A673 (cell line): ENCODE data around the gene DDR1. TPM values are rescaled to one million over a fixed set of nuclear protein-coding genes. Genes with fewer than 3 reads are reported as not detected.

Experiments
- BruUV-seq: library from RNA; stranded (reverse); fragments of 400-500 nt; replicated peaks from 2 replicates; lab custom pipeline; 2021; lab: Mats Ljungman, UMichigan
- CTCF ChIA-PET: fragments of 300-600 bp; sonication (Branson Sonifier 250); formaldehyde crosslinking; loops from one replicate; lab custom pipeline; 2022; ENCODE audit warnings: antibody characterized with exemption; lab: Charles Lee
- POLR2A ChIA-PET: fragments of 300-600 bp; sonication (Branson Sonifier 250); formaldehyde crosslinking; loops from one replicate; lab custom pipeline; 2022; ENCODE audit warnings: antibody characterized with exemption; ENCODE audit not compliant: low non-redundant PET; lab: Charles Lee
- DNase-seq: peaks from one replicate; pipeline ENCODE4 v3.0.0-alpha.2; 2015; ENCODE audit warnings: low spot score
- H3K27ac ChIP-seq: fragments of 200-600 bp; sonication (generic); 2 replicates; pipeline ENCODE4 v1.5.1; 2016; ENCODE audit warnings: mixed run types, low read depth, mild to moderate bottlenecking, mixed read lengths, antibody characterized with exemption, low read length; ENCODE audit not compliant: poor library complexity, severe bottlenecking
- H3K27me3 ChIP-seq: fragments of 200-600 bp; sonication (generic); replicated peaks from 2 replicates; pipeline ENCODE4 v1.6.1; 2017; ENCODE audit warnings: mixed run types, low read depth, mild to moderate bottlenecking, mixed read lengths, antibody characterized with exemption, low read length; ENCODE audit not compliant: insufficient read depth, poor library complexity
- H3K36me3 ChIP-seq: fragments of 200-600 bp; sonication (generic); 2 replicates; pipeline ENCODE4 v1.6.1; 2016; ENCODE audit warnings: mixed run types, mild to moderate bottlenecking, mixed read lengths, antibody characterized with exemption, low read length; ENCODE audit not compliant: insufficient read depth, poor library complexity, severe bottlenecking
- H3K4me1 ChIP-seq: fragments of 200-600 bp; sonication (generic); 2 replicates; pipeline ENCODE4 v1.6.1; 2017; ENCODE audit warnings: mixed run types, mild to moderate bottlenecking, mixed read lengths, antibody characterized with exemption, low read length; ENCODE audit not compliant: insufficient read depth, poor library complexity, severe bottlenecking
- H3K4me3 ChIP-seq: fragments of 200-600 bp; sonication (generic); 2 replicates; pipeline ENCODE4 v1.5.1; 2016; ENCODE audit warnings: low read depth, mixed run types, mild to moderate bottlenecking, mixed read lengths, low read length; ENCODE audit not compliant: poor library complexity, severe bottlenecking
- H3K9me3 ChIP-seq: fragments of 200-600 bp; sonication (generic); 2 replicates; pipeline ENCODE4 v1.6.1; 2016; ENCODE audit warnings: mixed run types, low read depth, mild to moderate bottlenecking, mixed read lengths, antibody characterized with exemption, low read length; ENCODE audit not compliant: poor library complexity, severe bottlenecking
- EZH2 ChIP-seq: fragments of 200-600 bp; sonication (generic); IDR thresholded peaks from 2 replicates; pipeline ENCODE4 v1.6.1; 2017; ENCODE audit warnings: borderline replicate concordance, low read depth, mild to moderate bottlenecking, mixed read lengths, antibody characterized with exemption, low read length; ENCODE audit not compliant: poor library complexity, severe bottlenecking
- intact Hi-C: fragments of 100-400 bp; cut with micrococcal nuclease; formaldehyde crosslinking; loops from one replicate; pipeline ENCODE4 v1.10.0; 2022; ENCODE audit not compliant: unreplicated experiment
- total RNA-seq: library from RNA; stranded (reverse); gene quantifications from 2 replicates; pipeline ENCODE4 v1.2.3, GENCODE V29; 2021
- TF ChIP-seq, protein P1 (sequence below): fragments of 300-800, 200-600 bp; sonication (generic); conservative IDR thresholded peaks from 2 replicates; pipeline ENCODE4 v1.5.1; 2017; ENCODE audit warnings: low read depth, mild to moderate bottlenecking, antibody characterized with exemption, low read length, moderate library complexity, mixed read lengths

DDR1 gene
- total RNA-seq, 1 experiment from 2014 or later = 57.9 TPM

DNA sequence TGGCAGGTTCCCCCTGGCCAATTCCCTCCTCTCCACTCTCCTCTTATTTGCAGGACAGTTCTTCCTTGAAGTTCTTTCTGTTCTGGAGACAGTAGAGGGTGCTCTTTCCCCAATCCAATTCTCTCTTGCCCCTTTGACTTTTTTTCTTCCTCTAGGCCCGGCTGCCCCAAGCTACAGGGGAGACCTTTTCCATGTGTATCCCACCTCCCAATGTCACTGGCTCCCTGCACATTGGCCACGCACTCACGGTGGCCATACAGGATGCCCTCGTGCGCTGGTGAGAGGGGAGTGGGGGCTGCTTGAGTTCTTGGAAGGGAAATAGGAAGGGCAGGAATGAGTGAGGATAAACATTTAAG, 31.2 kb downstream of the DDR1 start:
- H3K27me3 ChIP-seq = no peaks in the 10 kb centered on the region
- peaks cover 22% of the 10 kb centered on the region for H3K36me3 ChIP-seq
- ChIA-PET CTCF (interaction anchor here (0.6 to 3.5 kb wide), 5 partner anchors 127 to 171 kb away, joined by 3 to 37 read pairs (median 22); no protein-coding TSS in a partner anchor), POLR2A (no interaction called here)
- H3K9me3 ChIP-seq = no peaks in the 10 kb centered on the region
- peak overlapping the region; percentile 75 for H3K27ac ChIP-seq
- intact Hi-C loops = loop anchor here (1.0 to 2.0 kb wide), 2 partner anchors 127 to 155 kb away; no protein-coding TSS in a partner anchor
- DNase-seq = peak; percentile 82
- H3K4me1 ChIP-seq = peaks cover 13% of the 10 kb centered on the region
- H3K4me3 ChIP-seq = no peak overlapping the region
- BruUV-seq = no TSS peak
- TF ChIP-seq, protein P1, sequence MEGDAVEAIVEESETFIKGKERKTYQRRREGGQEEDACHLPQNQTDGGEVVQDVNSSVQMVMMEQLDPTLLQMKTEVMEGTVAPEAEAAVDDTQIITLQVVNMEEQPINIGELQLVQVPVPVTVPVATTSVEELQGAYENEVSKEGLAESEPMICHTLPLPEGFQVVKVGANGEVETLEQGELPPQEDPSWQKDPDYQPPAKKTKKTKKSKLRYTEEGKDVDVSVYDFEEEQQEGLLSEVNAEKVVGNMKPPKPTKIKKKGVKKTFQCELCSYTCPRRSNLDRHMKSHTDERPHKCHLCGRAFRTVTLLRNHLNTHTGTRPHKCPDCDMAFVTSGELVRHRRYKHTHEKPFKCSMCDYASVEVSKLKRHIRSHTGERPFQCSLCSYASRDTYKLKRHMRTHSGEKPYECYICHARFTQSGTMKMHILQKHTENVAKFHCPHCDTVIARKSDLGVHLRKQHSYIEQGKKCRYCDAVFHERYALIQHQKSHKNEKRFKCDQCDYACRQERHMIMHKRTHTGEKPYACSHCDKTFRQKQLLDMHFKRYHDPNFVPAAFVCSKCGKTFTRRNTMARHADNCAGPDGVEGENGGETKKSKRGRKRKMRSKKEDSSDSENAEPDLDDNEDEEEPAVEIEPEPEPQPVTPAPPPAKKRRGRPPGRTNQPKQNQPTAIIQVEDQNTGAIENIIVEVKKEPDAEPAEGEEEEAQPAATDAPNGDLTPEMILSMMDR = peak; percentile 77
- TF ChIP-seq EZH2 = no peak

DNA sequence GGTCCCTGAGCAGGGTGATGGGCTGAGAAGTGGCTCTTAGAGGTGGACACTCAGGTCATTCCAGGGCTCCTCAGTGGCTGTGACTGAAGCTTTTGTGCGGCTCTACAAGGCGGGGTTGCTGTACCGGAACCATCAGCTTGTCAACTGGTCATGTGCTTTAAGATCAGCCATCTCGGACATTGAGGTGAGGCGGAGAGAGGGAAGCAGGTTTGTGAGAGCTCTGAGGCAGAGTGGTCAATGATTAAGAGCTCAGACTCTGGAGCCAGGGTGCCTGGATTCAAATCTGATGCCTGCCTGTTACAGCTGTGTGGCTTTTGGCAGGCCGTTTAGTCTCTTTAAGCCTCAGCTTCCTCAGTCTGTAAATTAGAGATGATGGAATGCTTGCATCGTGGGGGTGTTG, 32.7 kb downstream of the DDR1 start:
- no peak for DNase-seq
- POLR2A ChIA-PET = no interaction called here
- Histone ChIP-seq H3K27me3 (no peaks in the 10 kb centered on the region), H3K36me3 (peaks cover 27% of the 10 kb centered on the region), H3K4me3 (no peak overlapping the region), H3K4me1 (peaks cover 13% of the 10 kb centered on the region), H3K9me3 (no peaks in the 10 kb centered on the region), H3K27ac (no peak overlapping the region)
- no TSS peak for BruUV-seq
- TF ChIP-seq, protein P1 = no peak
- no peak for TF ChIP-seq EZH2
- intact Hi-C loops = no loop called here
- CTCF ChIA-PET = interaction anchor here (0.7 to 1.2 kb wide), 3 partner anchors 49 to 154 kb away, joined by 3 to 5 read pairs (median 4); no protein-coding TSS in a partner anchor

DNA sequence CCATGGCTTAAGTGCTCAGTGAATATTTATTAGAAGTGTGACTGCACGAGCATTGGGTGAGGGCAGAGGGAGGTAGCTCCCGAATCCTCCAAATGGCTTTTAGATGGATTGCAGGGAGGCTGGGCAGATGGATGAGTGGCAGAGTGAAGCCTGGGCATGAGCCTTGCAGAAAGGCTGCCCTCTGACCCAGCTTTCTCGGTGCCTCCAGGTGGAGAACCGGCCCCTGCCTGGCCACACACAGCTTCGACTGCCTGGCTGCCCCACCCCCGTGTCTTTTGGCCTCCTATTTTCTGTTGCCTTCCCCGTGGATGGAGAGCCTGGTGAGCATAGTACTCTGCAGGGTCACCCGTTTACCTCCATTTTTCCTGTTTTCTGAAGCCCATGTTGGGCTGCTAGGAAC, 33.2 kb downstream of the DDR1 start:
- intact Hi-C loops = no loop called here
- BruUV-seq = no TSS peak
- no peak overlapping the region for H3K27ac ChIP-seq
- no peaks in the 10 kb centered on the region for H3K27me3 ChIP-seq
- no peaks in the 10 kb centered on the region for H3K9me3 ChIP-seq
- H3K4me3 ChIP-seq = no peak overlapping the region
- ChIA-PET CTCF (interaction anchor here (0.7 to 1.2 kb wide), 3 partner anchors 50 to 153 kb away, joined by 3 to 5 read pairs (median 4); no protein-coding TSS in a partner anchor), POLR2A (no interaction called here)
- TF ChIP-seq, protein P1 = no peak
- TF ChIP-seq EZH2 = no peak
- H3K36me3 ChIP-seq = peaks cover 27% of the 10 kb centered on the region
- no peak for DNase-seq
- H3K4me1 ChIP-seq = peaks cover 13% of the 10 kb centered on the region
